ENCODE measurements around the gene GNB5. TPM values are rescaled to one million over a fixed set of nuclear protein-coding genes. Genes with fewer than 3 reads are reported as not detected.

GNB5 gene
- total RNA-seq, 2 donors from 2014 or later = 19.1 to 20.7 TPM

DNA sequence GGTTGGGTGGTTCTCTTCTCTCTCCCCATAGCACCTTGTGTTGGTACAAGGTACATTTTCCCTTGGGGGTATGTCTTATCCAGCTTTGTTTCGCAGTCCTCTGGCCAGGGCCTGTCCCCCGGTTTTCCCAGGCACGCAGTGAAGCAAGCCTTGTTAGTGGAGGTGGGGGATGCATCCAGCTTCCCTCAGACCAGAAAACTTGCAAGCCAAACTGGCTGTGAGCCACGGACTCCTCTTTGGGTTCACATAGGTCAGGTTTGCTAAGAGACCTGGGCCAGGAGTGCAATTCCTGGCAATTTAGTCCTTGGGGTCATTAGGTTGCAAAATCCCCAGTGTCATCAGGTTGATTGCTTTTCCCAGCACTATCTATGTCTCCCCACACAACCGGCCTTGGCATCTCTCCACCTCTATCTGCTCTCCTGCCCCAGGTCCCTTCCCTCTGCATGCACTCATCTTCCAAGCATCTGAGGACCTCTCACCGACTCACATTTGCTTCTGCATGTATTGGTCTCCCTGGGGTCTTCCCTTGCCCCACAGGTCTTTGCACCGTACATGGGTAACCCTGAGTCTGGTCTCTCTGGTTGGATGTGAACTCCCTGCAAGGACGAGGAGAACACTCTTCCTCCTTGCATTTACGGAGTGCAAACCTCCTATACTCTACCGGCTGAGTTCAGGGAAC, 112.9 kb downstream of the GNB5 start:
- Histone ChIP-seq H3K36me3 (ENCODE audit: control insufficient read depth, insufficient read depth, low read length) (no peaks in the 10 kb centered on the region), H3K4me1 (ENCODE audit: control insufficient read depth, insufficient read depth, low read length) (no peaks in the 10 kb centered on the region), H3K4me3 (ENCODE audit: low read length) (no peak overlapping the region), H3K9ac (ENCODE audit: extremely low read depth, low read length, poor library complexity, severe bottlenecking) (no peak overlapping the region), H3K27me3 (ENCODE audit: control insufficient read depth, insufficient read depth, low read length, poor library complexity, severe bottlenecking) (no peaks in the 10 kb centered on the region), H3K27ac (ENCODE audit: low read depth, low read length) (no peak overlapping the region), H3K9me3 (ENCODE audit: control insufficient read depth, low read length) (no peaks in the 10 kb centered on the region)
- TF ChIP-seq, protein P1, sequence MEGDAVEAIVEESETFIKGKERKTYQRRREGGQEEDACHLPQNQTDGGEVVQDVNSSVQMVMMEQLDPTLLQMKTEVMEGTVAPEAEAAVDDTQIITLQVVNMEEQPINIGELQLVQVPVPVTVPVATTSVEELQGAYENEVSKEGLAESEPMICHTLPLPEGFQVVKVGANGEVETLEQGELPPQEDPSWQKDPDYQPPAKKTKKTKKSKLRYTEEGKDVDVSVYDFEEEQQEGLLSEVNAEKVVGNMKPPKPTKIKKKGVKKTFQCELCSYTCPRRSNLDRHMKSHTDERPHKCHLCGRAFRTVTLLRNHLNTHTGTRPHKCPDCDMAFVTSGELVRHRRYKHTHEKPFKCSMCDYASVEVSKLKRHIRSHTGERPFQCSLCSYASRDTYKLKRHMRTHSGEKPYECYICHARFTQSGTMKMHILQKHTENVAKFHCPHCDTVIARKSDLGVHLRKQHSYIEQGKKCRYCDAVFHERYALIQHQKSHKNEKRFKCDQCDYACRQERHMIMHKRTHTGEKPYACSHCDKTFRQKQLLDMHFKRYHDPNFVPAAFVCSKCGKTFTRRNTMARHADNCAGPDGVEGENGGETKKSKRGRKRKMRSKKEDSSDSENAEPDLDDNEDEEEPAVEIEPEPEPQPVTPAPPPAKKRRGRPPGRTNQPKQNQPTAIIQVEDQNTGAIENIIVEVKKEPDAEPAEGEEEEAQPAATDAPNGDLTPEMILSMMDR (conservative IDR thresholded peaks at IDR 0.05) = no peak
- H3K27ac Mint-ChIP-seq = no peak overlapping the region
- H3K9me3 Mint-ChIP-seq = no peaks in the 10 kb centered on the region
- no peaks in the 10 kb centered on the region for H3K36me3 Mint-ChIP-seq (ENCODE audit: low read depth)
- DNase-seq = no peak
- no peak overlapping the region for H3K4me3 Mint-ChIP-seq
- no peaks in the 10 kb centered on the region for H3K27me3 Mint-ChIP-seq (ENCODE audit: insufficient read depth)
- peaks cover 2% of the 10 kb centered on the region for H3K4me1 Mint-ChIP-seq
- 84 to 89% methylated on average over 7 to 10 of the region's 10 CpGs for WGBS, 2 experiments (ENCODE audit: insufficient coverage in 1 of 2, insufficient read length in 1 of 2)

DNA sequence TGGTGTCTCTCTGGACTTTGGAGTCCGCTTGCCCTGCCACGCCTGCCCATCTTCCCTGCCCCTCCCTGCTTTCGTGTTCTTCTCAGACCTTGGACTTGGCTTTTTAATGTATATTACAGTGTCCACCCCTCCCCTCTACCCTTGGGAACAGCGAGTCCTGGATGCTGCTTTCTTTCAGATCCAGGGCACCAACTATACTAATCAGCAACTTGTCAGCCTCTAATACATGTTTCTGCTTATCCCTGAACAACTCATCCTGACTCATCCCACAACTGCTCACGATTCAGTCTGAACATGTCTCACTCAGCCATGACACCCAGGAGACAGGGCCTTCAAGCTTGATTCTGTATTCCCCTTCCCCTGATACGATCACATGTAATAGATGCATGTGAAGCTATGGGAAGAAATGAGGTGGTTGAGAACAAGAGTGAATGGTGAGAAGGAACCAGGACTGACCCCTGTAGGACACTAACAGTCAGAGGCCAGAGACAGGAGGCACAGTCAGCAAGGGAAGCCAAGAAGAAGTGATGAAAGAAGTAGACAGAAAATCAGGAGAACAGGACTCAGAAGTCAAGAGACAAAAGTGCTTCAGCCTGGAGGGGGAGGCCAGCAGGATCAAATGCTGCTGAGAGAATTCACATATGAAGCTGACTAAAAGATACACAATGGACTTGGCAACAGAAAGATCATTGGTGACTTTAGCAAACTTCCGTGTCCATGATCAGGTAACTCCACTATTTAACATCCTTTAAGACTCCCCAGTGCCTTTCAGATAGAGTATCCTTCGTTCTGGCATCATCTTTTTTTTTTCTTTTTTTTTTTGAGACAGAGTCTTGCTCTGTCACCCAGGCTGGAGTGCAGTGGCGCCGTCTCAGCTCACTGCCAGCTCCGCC, 114.1 kb downstream of the GNB5 start:
- no peaks in the 10 kb centered on the region for H3K36me3 Mint-ChIP-seq (ENCODE audit: low read depth)
- TF ChIP-seq, protein P1 (conservative IDR thresholded peaks at IDR 0.05) = peak; percentile 31
- no peak overlapping the region for H3K9ac ChIP-seq (ENCODE audit: extremely low read depth, low read length, poor library complexity, severe bottlenecking)
- no peak for DNase-seq
- H3K27ac Mint-ChIP-seq = no peak overlapping the region
- H3K4me3 Mint-ChIP-seq = no peak overlapping the region
- 92% methylated on average over 10 to 11 of the region's 11 CpGs for WGBS, 2 experiments (ENCODE audit: insufficient coverage in 1 of 2, insufficient read length in 1 of 2)
- peaks cover 2% of the 10 kb centered on the region for H3K4me1 Mint-ChIP-seq
- no peaks in the 10 kb centered on the region for H3K9me3 ChIP-seq (ENCODE audit: control insufficient read depth, low read length)
- H3K9me3 Mint-ChIP-seq = no peaks in the 10 kb centered on the region
- H3K27me3 Mint-ChIP-seq (ENCODE audit: insufficient read depth) = no peaks in the 10 kb centered on the region
- no peak overlapping the region for H3K4me3 ChIP-seq (ENCODE audit: low read length)
- no peak overlapping the region for H3K27ac ChIP-seq (ENCODE audit: low read depth, low read length)
- no peaks in the 10 kb centered on the region for H3K36me3 ChIP-seq (ENCODE audit: control insufficient read depth, insufficient read depth, low read length)
- no peaks in the 10 kb centered on the region for H3K4me1 ChIP-seq (ENCODE audit: control insufficient read depth, insufficient read depth, low read length)
- H3K27me3 ChIP-seq (ENCODE audit: control insufficient read depth, insufficient read depth, low read length, poor library complexity, severe bottlenecking) = no peaks in the 10 kb centered on the region

DNA sequence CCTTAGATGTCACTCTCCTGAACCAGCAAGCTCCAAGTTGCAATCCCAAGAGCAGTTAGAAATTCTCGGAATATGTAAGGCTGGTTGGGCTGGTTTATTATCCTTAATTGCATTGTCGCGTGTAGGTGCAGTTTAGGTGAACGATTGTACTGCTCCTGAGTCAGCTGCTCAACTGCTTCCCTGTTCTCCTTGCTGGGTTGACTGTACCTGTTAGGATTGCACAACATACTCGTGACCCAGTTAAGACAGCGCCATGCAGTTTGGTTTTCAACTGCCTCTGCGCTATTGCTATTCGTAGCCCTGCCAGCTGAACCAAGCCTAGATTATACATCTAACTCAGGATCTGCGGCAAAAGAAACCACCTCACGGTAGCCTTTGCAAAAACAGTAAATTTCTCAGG, 119.6 kb downstream of the GNB5 start:
- H3K9me3 Mint-ChIP-seq = no peaks in the 10 kb centered on the region
- no peaks in the 10 kb centered on the region for H3K27me3 ChIP-seq (ENCODE audit: control insufficient read depth, insufficient read depth, low read length, poor library complexity, severe bottlenecking)
- TF ChIP-seq, protein P1 (conservative IDR thresholded peaks at IDR 0.05) = no peak
- no peak overlapping the region for H3K27ac ChIP-seq (ENCODE audit: low read depth, low read length)
- H3K9me3 ChIP-seq (ENCODE audit: control insufficient read depth, low read length) = no peaks in the 10 kb centered on the region
- H3K4me1 ChIP-seq (ENCODE audit: control insufficient read depth, insufficient read depth, low read length) = peaks cover 7% of the 10 kb centered on the region
- H3K4me3 Mint-ChIP-seq = no peak overlapping the region
- H3K27ac Mint-ChIP-seq = no peak overlapping the region
- H3K36me3 ChIP-seq (ENCODE audit: control insufficient read depth, insufficient read depth, low read length) = no peaks in the 10 kb centered on the region
- H3K9ac ChIP-seq (ENCODE audit: extremely low read depth, low read length, poor library complexity, severe bottlenecking) = no peak overlapping the region
- H3K4me3 ChIP-seq (ENCODE audit: low read length) = no peak overlapping the region
- peaks cover 10% of the 10 kb centered on the region for H3K4me1 Mint-ChIP-seq
- H3K27me3 Mint-ChIP-seq (ENCODE audit: insufficient read depth) = peaks cover 5% of the 10 kb centered on the region
- DNase-seq = no peak
- 94 to 98% methylated on average over 10 of the region's 10 CpGs for WGBS, 2 experiments (ENCODE audit: insufficient coverage in 1 of 2, insufficient read length in 1 of 2)
- H3K36me3 Mint-ChIP-seq (ENCODE audit: low read depth) = no peaks in the 10 kb centered on the region
